Astrocyte of the spinal cord (primary cell): ENCODE measurements around the gene CHPF2.

Experiments
- DNase-seq: peaks from one replicate; pipeline ENCODE4 v3.0.0; 2011; ENCODE audit warnings: low read depth, low spot score
- H3K4me3 ChIP-seq: 2 replicates; pipeline ENCODE4 v1.5.1; 2011; ENCODE audit warnings: low read depth, mild to moderate bottlenecking, low read length, moderate library complexity
- in situ Hi-C: cut with HindIII; loops from 2 replicates; pipeline ENCODE4 v1.10.0; 2017; ENCODE audit warnings: low sequenced_read_pairs
- TF ChIP-seq, protein P1 (sequence below): IDR thresholded peaks from 2 replicates; pipeline ENCODE4 v1.5.1; 2012; ENCODE audit warnings: low read depth, mild to moderate bottlenecking, low read length, inconsistent platforms

CHPF2 gene

DNA sequence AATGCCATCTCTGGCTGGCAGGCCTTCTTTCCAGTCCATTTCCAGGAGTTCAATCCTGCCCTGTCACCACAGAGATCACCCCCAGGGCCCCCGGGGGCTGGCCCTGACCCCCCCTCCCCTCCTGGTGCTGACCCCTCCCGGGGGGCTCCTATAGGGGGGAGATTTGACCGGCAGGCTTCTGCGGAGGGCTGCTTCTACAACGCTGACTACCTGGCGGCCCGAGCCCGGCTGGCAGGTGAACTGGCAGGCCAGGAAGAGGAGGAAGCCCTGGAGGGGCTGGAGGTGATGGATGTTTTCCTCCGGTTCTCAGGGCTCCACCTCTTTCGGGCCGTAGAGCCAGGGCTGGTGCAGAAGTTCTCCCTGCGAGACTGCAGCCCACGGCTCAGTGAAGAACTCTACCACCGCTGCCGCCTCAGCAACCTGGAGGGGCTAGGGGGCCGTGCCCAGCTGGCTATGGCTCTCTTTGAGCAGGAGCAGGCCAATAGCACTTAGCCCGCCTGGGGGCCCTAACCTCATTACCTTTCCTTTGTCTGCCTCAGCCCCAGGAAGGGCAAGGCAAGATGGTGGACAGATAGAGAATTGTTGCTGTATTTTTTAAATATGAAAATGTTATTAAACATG lies 6.0 kb downstream of the CHPF2 start:
- H3K4me3 ChIP-seq, result no peak overlapping the region
- TF ChIP-seq, protein P1, sequence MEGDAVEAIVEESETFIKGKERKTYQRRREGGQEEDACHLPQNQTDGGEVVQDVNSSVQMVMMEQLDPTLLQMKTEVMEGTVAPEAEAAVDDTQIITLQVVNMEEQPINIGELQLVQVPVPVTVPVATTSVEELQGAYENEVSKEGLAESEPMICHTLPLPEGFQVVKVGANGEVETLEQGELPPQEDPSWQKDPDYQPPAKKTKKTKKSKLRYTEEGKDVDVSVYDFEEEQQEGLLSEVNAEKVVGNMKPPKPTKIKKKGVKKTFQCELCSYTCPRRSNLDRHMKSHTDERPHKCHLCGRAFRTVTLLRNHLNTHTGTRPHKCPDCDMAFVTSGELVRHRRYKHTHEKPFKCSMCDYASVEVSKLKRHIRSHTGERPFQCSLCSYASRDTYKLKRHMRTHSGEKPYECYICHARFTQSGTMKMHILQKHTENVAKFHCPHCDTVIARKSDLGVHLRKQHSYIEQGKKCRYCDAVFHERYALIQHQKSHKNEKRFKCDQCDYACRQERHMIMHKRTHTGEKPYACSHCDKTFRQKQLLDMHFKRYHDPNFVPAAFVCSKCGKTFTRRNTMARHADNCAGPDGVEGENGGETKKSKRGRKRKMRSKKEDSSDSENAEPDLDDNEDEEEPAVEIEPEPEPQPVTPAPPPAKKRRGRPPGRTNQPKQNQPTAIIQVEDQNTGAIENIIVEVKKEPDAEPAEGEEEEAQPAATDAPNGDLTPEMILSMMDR, result no peak
- no peak for DNase-seq
- in situ Hi-C loops, result no loop called here

DNA sequence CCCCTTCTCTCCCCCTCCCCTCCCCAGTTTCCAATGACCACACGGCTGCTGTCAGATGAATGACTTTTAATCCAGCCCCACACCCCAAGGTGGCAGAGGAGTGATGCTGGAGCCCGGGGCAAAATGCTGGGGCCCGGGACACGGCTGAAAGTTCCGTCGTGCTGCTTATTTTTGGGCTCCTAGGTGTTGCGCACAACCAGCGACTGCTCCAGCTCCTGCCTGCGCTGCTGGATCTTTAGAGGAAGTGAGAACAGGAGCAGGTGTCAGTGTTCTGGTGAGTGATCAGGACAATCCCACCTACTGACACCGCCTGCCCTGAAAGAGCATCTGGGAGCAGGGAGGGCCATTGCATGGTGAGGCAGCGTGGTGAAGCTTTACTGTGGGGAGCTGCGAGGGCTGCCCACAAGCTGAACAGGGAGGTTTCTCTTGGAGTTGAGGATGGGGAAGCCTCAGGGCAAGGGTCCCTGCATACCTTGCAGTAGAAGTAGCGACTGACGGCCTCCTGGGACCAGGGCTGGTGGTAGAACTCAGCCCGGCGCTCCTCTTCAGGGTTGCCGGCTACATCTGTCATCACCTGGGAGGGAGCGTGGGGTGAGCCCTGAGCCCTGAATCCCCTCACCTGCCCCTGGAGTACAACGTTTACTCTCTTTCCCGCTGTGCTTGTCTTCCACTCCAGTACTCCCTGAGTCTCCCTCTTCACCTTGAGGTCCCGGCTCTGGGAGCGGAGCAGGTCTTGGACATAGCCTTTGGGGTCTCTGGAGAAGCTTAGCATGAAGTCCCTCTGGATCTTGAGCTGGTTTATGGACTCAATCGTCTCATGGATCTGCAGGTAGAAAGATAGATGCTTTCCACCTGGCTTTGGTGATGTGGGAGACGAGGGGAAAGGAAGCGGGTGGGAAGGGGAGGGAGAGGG lies 6.9 kb downstream of the CHPF2 start:
- no peak for DNase-seq
- TF ChIP-seq, protein P1, result no peak
- no peak overlapping the region for H3K4me3 ChIP-seq
- in situ Hi-C loops, result no loop called here

DNA sequence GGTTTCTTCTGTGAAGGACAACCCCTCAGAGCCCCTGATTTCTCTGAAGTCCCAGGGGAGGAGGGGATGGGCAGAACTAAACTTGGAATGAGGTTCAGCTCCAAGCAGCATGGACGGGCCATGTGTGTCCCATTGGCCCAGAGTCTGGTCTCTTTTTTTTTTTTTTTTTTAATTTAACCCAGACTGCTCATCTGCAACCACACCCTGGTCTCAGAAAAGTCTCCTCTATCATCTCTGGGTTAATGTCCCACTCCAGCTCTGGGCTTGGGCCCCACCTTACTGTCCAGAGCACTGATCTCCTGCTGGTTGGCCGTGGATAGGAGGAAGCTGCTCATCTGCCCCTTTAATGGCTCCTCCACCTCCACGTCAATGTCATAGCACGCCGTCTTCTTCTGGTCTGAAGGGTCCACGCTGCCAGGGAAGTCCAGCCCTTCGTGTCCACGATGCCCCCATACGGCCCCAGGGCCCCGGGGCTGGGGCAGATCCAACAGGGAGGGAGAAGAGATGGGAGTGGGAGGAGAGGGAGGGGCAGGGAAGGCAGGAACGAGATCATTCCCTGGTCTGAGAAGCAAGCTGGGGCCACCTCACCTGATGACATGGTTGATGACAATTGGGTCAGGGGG lies 7.7 kb downstream of the CHPF2 start:
- no peak overlapping the region for H3K4me3 ChIP-seq
- in situ Hi-C loops, result no loop called here
- TF ChIP-seq, protein P1, result no peak

DNA sequence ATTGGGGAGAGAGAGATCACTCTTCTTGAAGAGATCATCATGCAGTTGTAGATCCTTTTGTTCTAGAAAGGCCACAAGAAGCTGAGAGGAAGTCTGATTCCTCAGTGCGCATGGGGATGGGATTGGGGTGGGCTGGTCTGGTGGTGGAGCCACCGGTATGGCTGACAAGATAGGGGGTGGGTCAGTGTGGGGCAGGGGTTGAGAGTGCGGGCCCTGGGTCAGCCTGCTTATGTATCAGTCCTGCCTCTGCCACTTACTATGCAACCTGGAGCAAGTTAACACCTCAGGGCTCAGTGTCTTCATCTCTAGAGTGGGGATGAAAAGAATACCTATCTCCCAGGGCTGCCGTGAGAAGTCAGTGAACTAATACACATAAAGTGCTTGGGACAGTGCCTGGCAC lies 8.3 kb downstream of the CHPF2 start:
- TF ChIP-seq, protein P1, result no peak
- no peak overlapping the region for H3K4me3 ChIP-seq
- in situ Hi-C loops, result no loop called here
- DNase-seq, result no peak

More for the DNA sequence above, 7.7 kb downstream of the CHPF2 start:
- no peak for DNase-seq

DNA sequence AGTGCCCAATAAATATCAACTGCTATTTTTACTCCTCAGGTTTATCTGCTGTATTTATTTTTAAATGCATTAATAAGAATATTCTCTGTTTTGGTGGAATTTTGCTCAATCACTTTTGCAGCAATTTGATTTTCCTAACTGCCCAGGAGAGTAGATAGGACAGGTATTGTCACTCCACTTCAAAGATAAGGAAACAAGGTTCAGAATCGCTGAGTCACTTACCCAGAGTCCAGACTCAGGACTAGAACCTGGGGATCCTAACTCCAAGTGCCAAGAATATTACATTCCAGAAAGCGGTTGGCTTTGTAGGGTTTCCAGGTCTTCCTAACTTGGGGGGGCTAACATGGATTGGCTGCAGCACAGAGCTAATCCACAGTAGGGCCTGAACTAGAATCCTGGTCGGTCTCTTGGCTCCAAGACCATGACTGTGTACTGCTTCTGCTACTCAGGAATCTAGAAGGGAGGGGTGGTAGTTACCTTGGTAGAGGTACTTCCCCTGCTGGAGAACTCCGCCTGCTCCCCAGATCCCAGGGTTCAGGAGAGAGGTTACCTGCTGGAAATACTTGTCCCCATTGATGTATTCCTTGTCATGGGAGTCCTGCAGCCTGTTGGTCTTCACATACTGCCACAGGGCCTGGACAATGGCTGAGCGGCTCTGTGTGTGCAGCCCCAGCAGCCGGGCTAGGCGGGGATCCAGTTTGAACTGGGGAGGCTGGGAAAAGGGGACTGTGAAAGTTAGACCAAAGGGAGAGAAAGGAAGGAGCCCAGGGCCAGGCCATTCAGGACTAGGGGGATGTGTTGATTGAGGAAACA lies 8.9 kb downstream of the CHPF2 start:
- DNase-seq, result no peak
- in situ Hi-C loops, result no loop called here
- no peak overlapping the region for H3K4me3 ChIP-seq
- TF ChIP-seq, protein P1, result no peak

DNA sequence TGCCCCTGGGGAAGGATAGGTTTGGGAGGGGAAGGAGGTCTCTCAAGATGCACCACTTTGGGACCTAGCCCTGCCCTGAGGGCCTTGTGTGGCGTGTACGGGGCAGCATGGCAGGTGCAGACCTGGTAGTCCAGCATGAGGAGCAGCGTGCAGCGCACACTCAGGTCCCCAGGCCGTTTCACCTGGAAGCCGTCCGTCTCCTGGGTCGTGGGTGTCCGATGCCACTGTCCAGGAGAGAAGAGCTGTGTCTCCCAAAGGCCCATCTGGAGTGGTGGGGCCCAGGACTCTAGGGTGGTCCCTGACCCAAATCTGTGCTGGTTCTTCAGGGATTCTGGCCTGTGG lies 9.4 kb downstream of the CHPF2 start:
- no peak overlapping the region for H3K4me3 ChIP-seq
- DNase-seq, result no peak
- in situ Hi-C loops, result no loop called here
- TF ChIP-seq, protein P1, result no peak
